ENCODE data around the gene PLXDC2.

The PLXDC2 gene

GRCh38 chr10:19915125-19915524 lies 98.9 kb downstream of the PLXDC2 start:
- no peak for DNase-seq
- no peak for TF ChIP-seq CTCF (IDR thresholded peaks at IDR 0.05; ENCODE audit: borderline replicate concordance, extremely low read depth, low read length, poor library complexity, severe bottlenecking)
- TF ChIP-seq EZH2 (IDR thresholded peaks at IDR 0.05; ENCODE audit: borderline replicate concordance, low read depth, low read length, severe bottlenecking): no peak
- no peak overlapping the region for H2AFZ ChIP-seq (ENCODE audit: low read depth, low read length)
- no peak overlapping the region for H3K9ac ChIP-seq (ENCODE audit: low read depth, low read length)
- H3K27ac ChIP-seq (ENCODE audit: low read length): no peak overlapping the region
- H4K20me1 ChIP-seq (ENCODE audit: insufficient read depth, low read length): no peaks in the 10 kb centered on the region
- no peaks in the 10 kb centered on the region for H3K27me3 ChIP-seq (ENCODE audit: insufficient read depth, low read length, poor library complexity)
- ATAC-seq (ENCODE audit: insufficient read depth, low read depth): no peak
- no peaks in the 10 kb centered on the region for H3K36me3 ChIP-seq (ENCODE audit: insufficient read depth, low read length)
- no peaks in the 10 kb centered on the region for H3K79me2 ChIP-seq (ENCODE audit: insufficient read depth, low read length)
- H3K4me2 ChIP-seq (ENCODE audit: insufficient read depth, low read length): no peak overlapping the region
- no peaks in the 10 kb centered on the region for H3K4me1 ChIP-seq (ENCODE audit: insufficient read depth, low read length)
- no peaks in the 10 kb centered on the region for H3K9me3 ChIP-seq (ENCODE audit: insufficient read depth, low read length, severe bottlenecking)
- no peak overlapping the region for H3K4me3 ChIP-seq (ENCODE audit: low read depth in 1 of 2, low read length in 2 of 2)

GRCh38 chr10:19915816-19916215 lies 99.6 kb downstream of the PLXDC2 start:
- ATAC-seq (ENCODE audit: insufficient read depth, low read depth) (no peak), DNase-seq (no peak)
- Histone ChIP-seq H3K27ac (ENCODE audit: low read length) (no peak overlapping the region), H3K4me3 (ENCODE audit: low read depth in 1 of 2, low read length in 2 of 2) (no peak overlapping the region), H2AFZ (ENCODE audit: low read depth, low read length) (no peak overlapping the region), H3K27me3 (ENCODE audit: insufficient read depth, low read length, poor library complexity) (no peaks in the 10 kb centered on the region), H3K9me3 (ENCODE audit: insufficient read depth, low read length, severe bottlenecking) (no peaks in the 10 kb centered on the region), H3K36me3 (ENCODE audit: insufficient read depth, low read length) (no peaks in the 10 kb centered on the region), H3K4me2 (ENCODE audit: insufficient read depth, low read length) (no peak overlapping the region), H4K20me1 (ENCODE audit: insufficient read depth, low read length) (no peaks in the 10 kb centered on the region), H3K9ac (ENCODE audit: low read depth, low read length) (no peak overlapping the region), H3K79me2 (ENCODE audit: insufficient read depth, low read length) (no peaks in the 10 kb centered on the region), H3K4me1 (ENCODE audit: insufficient read depth, low read length) (no peaks in the 10 kb centered on the region)
- no peak for TF ChIP-seq EZH2 (IDR thresholded peaks at IDR 0.05; ENCODE audit: borderline replicate concordance, low read depth, low read length, severe bottlenecking)
- TF ChIP-seq CTCF (IDR thresholded peaks at IDR 0.05; ENCODE audit: borderline replicate concordance, extremely low read depth, low read length, poor library complexity, severe bottlenecking): no peak

GRCh38 chr10:19917751-19918478 lies 101.7 kb downstream of the PLXDC2 start:
- Histone ChIP-seq H3K27me3 (ENCODE audit: insufficient read depth, low read length, poor library complexity) (no peaks in the 10 kb centered on the region), H3K9ac (ENCODE audit: low read depth, low read length) (no peak overlapping the region), H4K20me1 (ENCODE audit: insufficient read depth, low read length) (no peaks in the 10 kb centered on the region), H3K27ac (ENCODE audit: low read length) (no peak overlapping the region), H3K36me3 (ENCODE audit: insufficient read depth, low read length) (no peaks in the 10 kb centered on the region), H3K79me2 (ENCODE audit: insufficient read depth, low read length) (no peaks in the 10 kb centered on the region), H3K4me2 (ENCODE audit: insufficient read depth, low read length) (no peak overlapping the region), H2AFZ (ENCODE audit: low read depth, low read length) (no peak overlapping the region), H3K4me1 (ENCODE audit: insufficient read depth, low read length) (no peaks in the 10 kb centered on the region), H3K4me3 (ENCODE audit: low read depth in 1 of 2, low read length in 2 of 2) (no peak overlapping the region), H3K9me3 (ENCODE audit: insufficient read depth, low read length, severe bottlenecking) (no peaks in the 10 kb centered on the region)
- no peak for TF ChIP-seq CTCF (IDR thresholded peaks at IDR 0.05; ENCODE audit: borderline replicate concordance, extremely low read depth, low read length, poor library complexity, severe bottlenecking)
- no peak for TF ChIP-seq EZH2 (IDR thresholded peaks at IDR 0.05; ENCODE audit: borderline replicate concordance, low read depth, low read length, severe bottlenecking)
- ATAC-seq (ENCODE audit: insufficient read depth, low read depth) (no peak), DNase-seq (no peak)

All from DND-41 (cell line).